GM18858 (cell line): ENCODE measurements around the gene OR52E1.
"Not testable (repeated sequence)": the region's sequence is repeated elsewhere in the genome, so short reads cannot be mapped to it uniquely, and the experiment has no call there.

Experiments used
- ATAC-seq: cut with Tn5 transposase; IDR thresholded peaks from one replicate; pipeline ENCODE4 v1.9.1; 2021; ENCODE audit not compliant: unreplicated experiment

The OR52E1 gene

GRCh38 chr11:5069272-5069671 is at the start of gene OR52E1:
OR52E1 (plus strand) TSS chr11:5069572.
- ATAC-seq, result no peak

- no peak for ATAC-seq
These were observed 47.4 kb upstream of the OR52E1 start for GRCh38 chr11:5021996-5022395.

- ATAC-seq, result no peak
These were observed 32.7 kb upstream of the OR52E1 start for GRCh38 chr11:5036669-5037068.

- ATAC-seq, result no peak
These were observed 31.4 kb upstream of the OR52E1 start for GRCh38 chr11:5037926-5038325.

- no peak for ATAC-seq
These were observed 31.0 kb upstream of the OR52E1 start for GRCh38 chr11:5038341-5038740.

GRCh38 chr11:5040876-5041275 is 28.5 kb upstream of the OR52E1 start:
- no peak for ATAC-seq

GRCh38 chr11:5042091-5042490 is 27.3 kb upstream of the OR52E1 start:
- no peak for ATAC-seq

- ATAC-seq, result no peak
These were observed 26.0 kb upstream of the OR52E1 start for GRCh38 chr11:5043380-5043779.

- ATAC-seq, result no peak
These were observed 23.1 kb upstream of the OR52E1 start, which contains the start of gene OR52J3 for GRCh38 chr11:5046226-5046625. OR52J3 (plus strand) TSS chr11:5046526; CDS start chr11:5046526, 0 bp downstream.

GRCh38 chr11:5046754-5047330 is 22.5 kb upstream of the OR52E1 start:
- no peak for ATAC-seq

GRCh38 chr11:5058679-5059078 is 10.7 kb upstream of the OR52E1 start:
- not testable (repeated sequence) for ATAC-seq

- no peak for ATAC-seq
These were observed 10.0 kb upstream of the OR52E1 start, which contains the start of gene OR52E2 for GRCh38 chr11:5059391-5059790. OR52E2 (minus strand) TSS chr11:5059627; CDS start chr11:5059627, 0 bp downstream.

- no peak for ATAC-seq
These were observed 4.3 kb upstream of the OR52E1 start for GRCh38 chr11:5065027-5065426.

GRCh38 chr11:5071799-5072198 is 2.4 kb downstream of the OR52E1 start:
- no peak for ATAC-seq

GRCh38 chr11:5081405-5081804 is 12.0 kb downstream of the OR52E1 start:
- no peak for ATAC-seq

GRCh38 chr11:5083602-5084001 is 14.2 kb downstream of the OR52E1 start:
- ATAC-seq, result no peak

GRCh38 chr11:5088556-5088955 is 19.2 kb downstream of the OR52E1 start:
- no peak for ATAC-seq

- no peak for ATAC-seq
These were observed 21.3 kb downstream of the OR52E1 start for GRCh38 chr11:5090668-5091067.

- no peak for ATAC-seq
These were observed 23.6 kb downstream of the OR52E1 start for GRCh38 chr11:5092821-5093585.

GRCh38 chr11:5096011-5096410 is 26.6 kb downstream of the OR52E1 start:
- no peak for ATAC-seq

- ATAC-seq, result no peak
These were observed 32.9 kb downstream of the OR52E1 start for GRCh38 chr11:5102246-5102645.

- ATAC-seq, result no peak
These were observed 33.7 kb downstream of the OR52E1 start for GRCh38 chr11:5103066-5103465.
